Measurements from ENCODE around the gene E4F1. TPM values are rescaled to one million over a fixed set of nuclear protein-coding genes. Genes with fewer than 3 reads are reported as not detected.

The E4F1 gene
- total RNA-seq, 2 experiments from 2014 or later, result 25.6 to 29.4 TPM

DNA sequence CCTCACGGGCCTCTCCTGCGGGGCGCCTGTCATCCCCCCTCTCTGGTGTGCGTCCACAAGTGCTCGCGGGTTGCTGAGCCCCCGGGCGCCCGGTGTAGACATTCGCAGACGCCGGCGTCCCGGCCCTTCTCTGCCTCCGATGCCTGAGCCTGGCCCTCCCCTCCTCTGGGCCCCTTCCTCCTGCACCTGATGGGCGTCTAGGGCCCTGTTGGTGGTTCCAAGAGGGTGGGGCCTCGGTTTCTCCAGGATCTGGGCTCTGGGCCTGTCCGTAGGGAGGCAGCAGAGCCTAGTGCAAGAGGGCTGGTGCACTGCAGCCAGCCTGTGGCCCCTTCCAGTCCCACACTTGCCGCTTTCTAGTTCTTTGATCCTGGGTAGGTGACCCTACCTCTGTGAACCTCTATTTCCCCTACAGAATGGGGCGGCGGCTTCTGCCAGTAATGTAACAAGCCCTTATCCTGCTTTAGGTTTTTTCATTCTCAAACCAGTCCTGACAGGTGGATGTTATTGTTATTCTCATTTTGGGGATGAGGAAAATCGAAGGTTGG is 623 bp downstream of the E4F1 start:
- ChIA-PET POLR2A (no interaction called here), CTCF (interaction anchor here (1.9 kb wide), 1 partner anchor 28 kb away, joined by 5 read pairs; the partner anchor contains the start of gene ECI1)

DNA sequence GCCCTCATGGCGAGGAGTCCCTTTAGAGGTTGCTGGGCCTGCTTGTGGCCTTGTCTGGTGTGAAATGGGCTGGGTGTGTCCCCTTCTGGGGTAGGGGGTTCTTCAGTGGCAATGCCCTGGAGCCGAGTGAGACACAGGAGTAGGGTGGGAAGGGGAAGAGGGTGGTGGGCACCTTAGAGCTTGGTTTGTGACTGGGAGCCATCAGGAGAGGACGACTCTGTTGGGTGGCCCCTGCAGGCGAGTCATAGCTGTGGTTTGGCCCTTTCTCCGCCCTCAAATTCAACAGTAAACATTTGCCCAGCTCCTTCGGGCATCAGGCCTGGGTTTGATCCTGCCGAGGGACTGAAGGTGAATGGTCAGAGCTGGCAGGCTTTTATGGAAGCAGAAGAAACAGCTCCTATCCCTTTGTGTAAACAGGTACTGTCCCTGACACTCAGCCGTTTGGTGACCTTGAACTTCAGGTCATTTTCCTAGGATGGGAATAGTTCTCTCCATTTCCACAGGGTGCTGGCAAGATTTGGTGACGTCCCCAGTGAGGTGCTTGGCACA is 2.9 kb downstream of the E4F1 start:
- ChIA-PET POLR2A (no interaction called here), CTCF (no interaction called here)

- POLR2A ChIA-PET, result no interaction called here
- CTCF ChIA-PET, result no interaction called here
Measured at GRCh38 chr16:2226918-2227317, 3.5 kb downstream of the E4F1 start.

DNA sequence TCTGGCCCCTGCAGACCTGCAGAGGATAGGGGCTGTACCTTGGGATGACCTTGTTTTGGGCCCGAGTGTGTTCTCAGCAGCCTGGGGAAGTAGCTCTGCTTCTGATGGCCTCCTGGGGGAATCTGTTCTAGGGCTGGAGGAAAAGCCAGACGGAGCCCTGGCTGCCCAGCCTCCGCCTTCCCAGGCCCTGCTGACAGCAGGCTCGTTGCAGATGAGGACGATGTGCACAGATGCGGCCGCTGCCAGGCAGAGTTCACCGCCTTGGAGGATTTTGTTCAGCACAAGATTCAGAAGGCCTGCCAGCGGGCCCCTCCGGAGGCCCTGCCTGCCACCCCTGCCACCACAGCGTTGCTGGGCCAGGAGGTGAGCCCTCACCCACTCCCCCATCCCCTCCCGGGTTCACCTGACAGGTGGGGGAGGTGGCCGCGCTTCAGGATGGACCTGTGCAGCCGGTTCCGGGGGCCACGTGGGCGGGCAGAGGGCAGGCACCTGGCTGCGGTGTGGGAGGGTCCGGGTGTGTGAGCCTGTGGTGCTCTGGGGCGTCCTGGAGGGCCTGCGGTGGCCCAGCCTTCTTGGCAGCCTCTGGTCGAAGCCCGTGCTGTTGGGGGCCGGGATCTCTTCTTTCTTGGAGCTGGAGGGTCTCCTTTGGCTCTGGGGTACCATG is 4.9 kb downstream of the E4F1 start:
- CTCF ChIA-PET, result no interaction called here
- POLR2A ChIA-PET, result interaction anchor here (0.6 kb wide), 1 partner anchor 20 kb away, joined by 3 read pairs; no protein-coding TSS in a partner anchor

GRCh38 chr16:2229091-2229490 is 5.7 kb downstream of the E4F1 start:
- ChIA-PET POLR2A (no interaction called here), CTCF (no interaction called here)

- CTCF ChIA-PET, result no interaction called here
- POLR2A ChIA-PET, result no interaction called here
Measured at GRCh38 chr16:2229632-2230250, 6.3 kb downstream of the E4F1 start.

GRCh38 chr16:2230376-2230775 is 7.0 kb downstream of the E4F1 start:
- CTCF ChIA-PET, result no interaction called here
- POLR2A ChIA-PET, result no interaction called here

DNA sequence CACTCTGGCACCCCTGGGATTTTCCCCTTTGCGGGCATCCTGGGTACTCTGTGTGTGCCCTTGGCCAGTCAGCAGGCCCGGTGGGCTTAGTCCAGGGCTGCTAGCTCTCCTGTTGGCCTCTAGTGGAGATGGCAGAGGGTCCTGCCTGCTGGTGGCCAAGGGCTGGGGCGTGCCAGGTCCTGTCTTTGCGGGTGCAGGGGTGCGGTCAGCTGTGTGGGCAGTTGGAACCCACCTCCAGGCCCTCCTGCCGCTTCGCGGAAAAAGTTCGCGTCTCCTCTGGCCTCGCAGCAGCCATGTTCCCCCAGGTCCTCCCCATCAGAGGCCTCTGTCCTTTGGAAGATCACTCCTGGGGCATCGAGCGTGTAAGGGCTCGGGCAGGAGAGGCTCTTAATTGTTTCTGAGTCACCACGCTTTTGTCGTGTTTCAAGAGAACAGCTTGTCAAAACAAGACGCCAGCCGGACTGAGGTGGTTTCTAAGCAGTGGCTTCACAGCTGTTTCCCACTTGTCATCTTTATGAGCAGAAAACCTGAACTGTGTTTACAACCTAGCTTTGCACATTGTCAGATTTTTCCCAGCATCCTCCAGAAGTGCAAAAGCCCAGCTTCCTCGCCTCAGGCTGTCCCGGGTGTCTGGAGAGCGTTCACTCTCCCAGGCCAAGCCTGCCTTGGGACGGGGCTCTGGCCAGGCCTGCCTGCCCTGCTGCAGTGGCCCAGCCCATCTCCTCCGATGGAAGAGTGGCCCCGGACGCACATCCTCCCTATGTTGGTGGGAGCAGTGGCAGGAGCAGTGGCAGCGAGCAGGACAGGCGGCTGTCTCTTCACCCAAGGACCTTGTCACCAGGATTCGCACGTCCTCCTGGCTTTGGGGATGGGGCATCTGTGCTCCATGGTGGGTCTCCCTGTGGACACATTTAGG is 7.9 kb downstream of the E4F1 start:
- POLR2A ChIA-PET, result no interaction called here

GRCh38 chr16:2232094-2232990 is 9.0 kb downstream of the E4F1 start:
- CTCF ChIA-PET, result no interaction called here
- POLR2A ChIA-PET, result no interaction called here

More for the DNA sequence above, 7.9 kb downstream of the E4F1 start:
- CTCF ChIA-PET, result no interaction called here

DNA sequence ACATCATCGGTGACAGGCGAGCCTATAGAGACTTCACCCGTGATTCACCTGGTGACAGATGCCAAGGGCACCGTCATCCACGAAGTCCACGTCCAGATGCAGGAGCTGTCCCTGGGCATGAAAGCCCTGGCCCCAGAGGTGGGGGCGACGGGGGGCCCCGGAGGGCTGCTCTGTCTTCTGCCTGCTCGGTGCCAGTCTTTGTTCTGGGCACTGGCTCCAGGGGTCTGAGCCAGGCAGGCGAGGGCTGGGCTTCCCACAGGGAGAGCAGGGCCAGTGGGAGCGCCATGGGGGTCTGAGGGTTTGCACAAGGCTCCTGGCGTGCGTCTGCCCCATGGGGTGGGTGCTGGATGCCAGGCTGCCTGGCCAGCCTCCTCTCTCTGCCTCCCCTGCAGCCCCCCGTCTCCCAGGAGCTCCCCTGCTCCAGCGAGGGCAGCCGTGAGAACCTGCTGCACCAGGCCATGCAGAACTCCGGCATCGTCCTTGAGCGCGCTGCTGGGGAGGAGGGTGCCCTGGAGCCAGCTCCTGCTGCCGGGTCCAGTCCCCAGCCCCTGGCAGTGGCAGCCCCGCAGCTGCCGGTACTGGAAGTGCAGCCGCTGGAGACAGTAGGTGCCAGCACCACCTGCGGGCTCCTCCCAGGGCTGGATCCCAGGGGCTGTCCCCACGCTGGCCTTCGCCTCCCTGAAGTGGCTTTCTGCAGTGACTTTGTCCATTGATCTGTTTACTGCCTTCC is 9.8 kb downstream of the E4F1 start:
- POLR2A ChIA-PET, result no interaction called here
- CTCF ChIA-PET, result no interaction called here

GRCh38 chr16:2233872-2234812 is 10.8 kb downstream of the E4F1 start:
- ChIA-PET POLR2A (no interaction called here), CTCF (no interaction called here)

DNA sequence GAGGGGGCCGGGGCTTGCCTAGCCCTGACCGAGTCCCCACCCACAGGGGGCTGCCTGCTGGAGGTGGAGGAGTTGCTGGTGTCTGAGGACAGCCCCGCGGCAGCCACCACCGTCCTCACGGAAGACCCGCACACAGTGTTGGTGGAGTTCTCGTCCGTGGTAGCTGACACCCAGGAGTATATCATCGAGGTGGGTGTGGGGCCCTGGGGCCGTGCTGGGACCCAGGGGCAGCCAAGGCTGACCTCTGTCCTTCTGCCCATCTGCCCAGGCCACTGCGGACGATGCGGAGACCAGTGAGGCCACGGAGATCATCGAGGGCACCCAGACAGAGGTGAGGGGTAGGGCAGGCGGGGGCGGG is 11.4 kb downstream of the E4F1 start:
- ChIA-PET CTCF (no interaction called here), POLR2A (no interaction called here)

DNA sequence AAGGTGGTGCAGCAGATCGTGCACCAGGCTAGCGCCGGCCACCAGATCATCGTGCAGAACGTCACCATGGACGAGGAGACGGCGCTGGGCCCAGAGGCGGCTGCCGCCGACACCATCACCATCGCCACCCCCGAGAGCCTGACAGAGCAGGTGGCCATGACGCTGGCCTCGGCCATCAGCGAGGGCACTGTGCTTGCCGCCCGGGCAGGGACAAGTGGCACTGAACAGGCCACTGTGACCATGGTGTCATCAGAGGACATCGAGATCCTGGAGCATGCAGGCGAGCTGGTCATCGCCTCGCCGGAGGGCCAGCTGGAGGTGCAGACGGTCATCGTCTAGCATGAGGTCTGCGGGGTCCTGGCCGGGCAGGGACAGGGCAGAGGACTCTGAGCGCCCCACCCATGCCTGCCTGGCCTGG is 11.9 kb downstream of the E4F1 start:
- CTCF ChIA-PET, result no interaction called here
- POLR2A ChIA-PET, result interaction anchor here (0.6 kb wide), 1 partner anchor 17 kb away, joined by 7 read pairs; no protein-coding TSS in a partner anchor

DNA sequence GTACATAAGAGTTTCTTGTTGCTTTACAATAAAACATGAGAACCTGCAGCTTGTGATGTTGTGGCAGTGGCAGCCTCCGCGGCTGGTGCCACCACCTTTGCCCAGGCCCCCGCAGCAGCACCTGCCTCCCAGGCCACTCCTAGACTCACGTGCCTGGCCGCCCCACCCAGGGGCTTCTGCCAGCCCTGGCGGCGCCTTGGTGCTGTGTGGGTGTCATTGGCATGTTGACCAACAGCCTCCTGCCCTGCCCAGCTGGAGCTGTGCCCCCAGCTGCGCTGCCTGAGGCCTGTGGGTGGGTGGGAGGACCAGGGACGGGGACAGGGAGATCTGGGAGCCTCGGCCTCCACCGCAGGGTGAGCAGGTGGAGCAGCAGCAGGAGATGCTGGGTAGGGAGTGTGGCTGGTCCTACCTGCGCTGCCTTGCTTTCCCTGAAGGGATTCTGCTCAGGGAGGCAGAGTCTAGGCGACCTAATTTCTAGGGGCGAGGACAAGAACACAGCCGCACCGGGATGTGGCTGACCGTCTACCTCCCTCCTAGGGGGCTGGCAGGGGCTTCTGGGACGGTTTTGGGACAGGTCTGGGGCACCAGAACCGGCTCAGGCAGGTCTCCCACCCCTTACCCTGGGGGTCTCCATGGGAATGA is 12.4 kb downstream of the E4F1 start:
- CTCF ChIA-PET, result no interaction called here
- POLR2A ChIA-PET, result interaction anchor here (0.6 to 1.2 kb wide), 2 partner anchors 16 to 17 kb away, joined by 3 to 7 read pairs; partner anchors contain the start of gene ECI1

GRCh38 chr16:2236337-2237101 is 13.1 kb downstream of the E4F1 start, which contains the start of gene DNASE1L2:
TSS of gene DNASE1L2 (plus strand) at chr16:2236444. CDS start at chr16:2236817, 373 bp downstream.
- ChIA-PET POLR2A (interaction anchor here (1.2 kb wide), 1 partner anchor 15 kb away, joined by 3 read pairs; the partner anchor contains the start of gene ECI1), CTCF (no interaction called here)

- POLR2A ChIA-PET, result interaction anchor here (1.2 kb wide), 1 partner anchor 14 kb away, joined by 3 read pairs; the partner anchor contains the start of gene ECI1
- CTCF ChIA-PET, result no interaction called here
Measured at GRCh38 chr16:2237102-2237482, 13.7 kb downstream of the E4F1 start.

All from activated CD8-positive, alpha-beta memory T cell treated with anti-CD3 and anti-CD28 coated beads for 36 hours (primary cell).